ENCODE measurements around the gene ABLIM1.
A peak's percentile ranks its signal among the peaks of the same experiment; 100 is the strongest.

ABLIM1 gene

GRCh38 chr10:114618722-114619121 lies 39.4 kb downstream of the ABLIM1 start:
- DNase-seq, result no peak

- DNase-seq, result no peak
These were observed 41.6 kb downstream of the ABLIM1 start for GRCh38 chr10:114616516-114616915.

- no peak for DNase-seq
These were observed 42.0 kb downstream of the ABLIM1 start for GRCh38 chr10:114616103-114616502.

GRCh38 chr10:114615600-114616007 lies 42.5 kb downstream of the ABLIM1 start:
- no peak for DNase-seq

- DNase-seq, result no peak
These were observed 44.7 kb downstream of the ABLIM1 start for GRCh38 chr10:114613237-114613979.

GRCh38 chr10:114611617-114612016 lies 46.5 kb downstream of the ABLIM1 start:
- DNase-seq, result peak; percentile 91

- no peak for DNase-seq
These were observed 48.3 kb downstream of the ABLIM1 start for GRCh38 chr10:114609518-114610426.

- no peak for DNase-seq
These were observed 50.6 kb downstream of the ABLIM1 start for GRCh38 chr10:114607358-114607998.

- DNase-seq, result no peak
These were observed 52.8 kb downstream of the ABLIM1 start for GRCh38 chr10:114605155-114605797.

- DNase-seq, result no peak
These were observed 53.5 kb downstream of the ABLIM1 start for GRCh38 chr10:114604357-114605130.

GRCh38 chr10:114603948-114604347 lies 54.1 kb downstream of the ABLIM1 start:
- DNase-seq, result no peak

GRCh38 chr10:114603303-114603702 lies 54.8 kb downstream of the ABLIM1 start:
- no peak for DNase-seq

- DNase-seq, result no peak
These were observed 58.0 kb downstream of the ABLIM1 start for GRCh38 chr10:114600057-114600456.

- no peak for DNase-seq
These were observed 61.3 kb downstream of the ABLIM1 start for GRCh38 chr10:114596793-114597192.

GRCh38 chr10:114593816-114594468 lies 64.1 kb downstream of the ABLIM1 start:
- no peak for DNase-seq

GRCh38 chr10:114593240-114593792 lies 64.8 kb downstream of the ABLIM1 start:
- DNase-seq, result no peak

GRCh38 chr10:114590993-114591392 lies 67.1 kb downstream of the ABLIM1 start:
- DNase-seq, result no peak

- DNase-seq, result no peak
These were observed 73.7 kb downstream of the ABLIM1 start for GRCh38 chr10:114584419-114584818.

- no peak for DNase-seq
These were observed 77.0 kb downstream of the ABLIM1 start for GRCh38 chr10:114581071-114581470.

- no peak for DNase-seq
These were observed 80.9 kb downstream of the ABLIM1 start for GRCh38 chr10:114577133-114577532.

GRCh38 chr10:114576716-114577115 lies 81.4 kb downstream of the ABLIM1 start:
- no peak for DNase-seq

Measured in NCI-H82 (cell line).